K562 (cell line): ENCODE results near the gene OLFML2B. TPM values are rescaled to one million over a fixed set of nuclear protein-coding genes. Genes with fewer than 3 reads are reported as not detected.

Experiments used
- ATAC-seq: fragments of 200-7000 bp; cut with Tn5 transposase; 3 replicates; pipeline ENCODE4 v1.9.1; 2020; ENCODE audit warnings: moderate library complexity
- BruUV-seq: library from RNA; stranded (reverse); fragments of 400-500 nt; replicated peaks from 2 replicates; lab custom pipeline; 2021; lab: Mats Ljungman, UMichigan
- CTCF ChIA-PET: fragments of 300-600 bp; formaldehyde crosslinking; extraction: SDS; loops from one replicate; lab custom pipeline; 2021; ENCODE audit warnings: low intra/inter-chr PET ratio; lab: Yijun Ruan, JAX
- POLR2A ChIA-PET: fragments of 300-600, 350-650 bp; sonication (Branson Sonifier 250); formaldehyde crosslinking; extraction: SDS; loops from one replicate; lab custom pipeline; 2021; ENCODE audit warnings: antibody characterized with exemption, inconsistent platforms; lab: Yijun Ruan, JAX
- DNase-seq, 4 experiments: peaks; one replicate each; pipeline versions ENCODE4 v3.0.0 to v3.0.0-alpha.2; 2011 to 2018; ENCODE audit warnings: low spot score in 3 of 4, mixed read lengths in 3 of 4; ENCODE audit errors: extremely low read depth in 1 of 4
- FAIRE-seq: peaks from 2 replicates; lab custom pipeline; 2011; peaks lifted over from hg19 to GRCh38; lab: Jason Lieb, UNC
- H2AFZ ChIP-seq: 2 replicates; pipeline ENCODE4 v1.6.0; 2011; ENCODE audit warnings: low read depth, low read length, control low read depth, inconsistent platforms
- H3K27ac ChIP-seq: fragments of 200-600 bp; 3 replicates; pipeline ENCODE4 v1.8.0; 2011; ENCODE audit warnings: low read depth, mild to moderate bottlenecking, control low read depth, inconsistent platforms, low read length, moderate library complexity, mixed read lengths; ENCODE audit errors: extremely low read depth
- H3K27me3 ChIP-seq, 2 experiments: fragments of 300-600 bp in 1 of 2; 2 replicates in 1 of 2; 3 replicates in 1 of 2; pipeline versions ENCODE4 v1.6.0 to v1.8.0; 2011; ENCODE audit warnings: inconsistent platforms in 2 of 2, low read length in 2 of 2, mild to moderate bottlenecking in 1 of 2, mixed read lengths in 1 of 2, moderate library complexity in 1 of 2; ENCODE audit not compliant: control insufficient read depth in 2 of 2, insufficient read depth in 2 of 2
- H3K36me3 ChIP-seq: fragments of 300-600 bp; 3 replicates; pipeline ENCODE4 v1.8.0; 2011; ENCODE audit warnings: mild to moderate bottlenecking, low read length, inconsistent platforms; ENCODE audit not compliant: control insufficient read depth, insufficient read depth
- H3K4me1 ChIP-seq, 2 experiments: fragments of 200-600 bp in 1 of 2; replicated peaks in 1 of 2; 2 replicates in 1 of 2; 3 replicates in 1 of 2; pipeline versions ENCODE4 v1.5.1 to v1.8.0; 2011; ENCODE audit warnings: inconsistent platforms in 2 of 2, low read length in 2 of 2, mild to moderate bottlenecking in 1 of 2, mixed read lengths in 1 of 2, moderate library complexity in 1 of 2; ENCODE audit not compliant: control insufficient read depth in 2 of 2, insufficient read depth in 2 of 2
- H3K4me2 ChIP-seq: 2 replicates; pipeline ENCODE4 v1.6.1; 2011; ENCODE audit warnings: low read length, control low read depth, inconsistent platforms, mixed read lengths; ENCODE audit not compliant: insufficient read depth
- H3K4me3 ChIP-seq: fragments of 200-600 bp; sonication (generic), shearing (Covaris generic); 2 replicates; pipeline ENCODE4 v1.5.1; 2016; ENCODE audit warnings: control low read depth, inconsistent platforms
- H3K79me2 ChIP-seq: fragments of 200-600 bp; 3 replicates; pipeline ENCODE4 v1.8.0; 2011; ENCODE audit warnings: low read length, inconsistent platforms; ENCODE audit not compliant: control insufficient read depth, insufficient read depth
- H3K9ac ChIP-seq, 2 experiments: 2 replicates each; pipeline versions ENCODE4 v1.6.0 to v1.6.1; 2011; ENCODE audit warnings: low read depth in 2 of 2, low read length in 2 of 2, control low read depth in 1 of 2, inconsistent platforms in 1 of 2, mild to moderate bottlenecking in 1 of 2, mixed read lengths in 1 of 2; ENCODE audit not compliant: insufficient read depth in 1 of 2
- H3K9me1 ChIP-seq: one replicate; pipeline ENCODE4 v1.6.0; 2011; ENCODE audit warnings: inconsistent platforms, mild to moderate bottlenecking, low read length, moderate library complexity; ENCODE audit not compliant: control insufficient read depth, insufficient read depth
- H3K9me3 ChIP-seq: replicated peaks from 2 replicates; pipeline ENCODE4 v1.5.1; 2011; ENCODE audit warnings: low read depth, low read length, inconsistent platforms; ENCODE audit not compliant: control insufficient read depth, insufficient read depth
- H4K20me1 ChIP-seq: replicated peaks from 2 replicates; pipeline ENCODE4 v1.6.1; 2011; ENCODE audit warnings: low read length, inconsistent platforms, mixed read lengths; ENCODE audit not compliant: control insufficient read depth, insufficient read depth
- GABPB1 ChIP-seq: sonication (generic); formaldehyde crosslinking; IDR thresholded peaks from 2 replicates; pipeline ENCODE4 v1.8.0; 2022; ENCODE audit warnings: mild to moderate bottlenecking, missing genetic modification reagents
- HDAC8 ChIP-seq: fragments of 450-650 bp; IDR thresholded peaks from 2 replicates; pipeline ENCODE4 v1.6.1; 2016; ENCODE audit warnings: mild to moderate bottlenecking, missing genetic modification characterization, moderate library complexity, missing compliant biosample characterization
- HMG20B ChIP-seq: fragments of 250-450 bp; sonication (Bioruptor Pico); IDR thresholded peaks from 2 replicates; pipeline ENCODE4 v1.5.0; 2021; ENCODE audit warnings: mild to moderate bottlenecking
- JUNB ChIP-seq: fragments of 450-650 bp; formaldehyde crosslinking; conservative IDR thresholded peaks from 2 replicates; pipeline ENCODE4 v1.4.0; 2020; ENCODE audit warnings: mild to moderate bottlenecking
- KLF13 ChIP-seq: fragments of 450-650 bp; IDR thresholded peaks from 2 replicates; pipeline ENCODE4 v1.6.1; 2016; ENCODE audit warnings: missing genetic modification characterization, low read depth, mild to moderate bottlenecking, missing compliant biosample characterization, moderate library complexity, borderline replicate concordance
- NELFE ChIP-seq: IDR thresholded peaks from 2 replicates; pipeline ENCODE4 v1.6.1; 2011; ENCODE audit warnings: mild to moderate bottlenecking; ENCODE audit not compliant: insufficient read depth, insufficient read length
- NFE2L1 ChIP-seq: fragments of 450-650 bp; IDR thresholded peaks from 2 replicates; pipeline ENCODE4 v1.6.1; 2016; ENCODE audit warnings: missing genetic modification characterization, low read depth, mild to moderate bottlenecking, missing compliant biosample characterization, moderate library complexity, borderline replicate concordance
- NR1H2 ChIP-seq: sonication (generic); formaldehyde crosslinking; IDR thresholded peaks from 2 replicates; pipeline ENCODE4 v1.4.0; 2020; ENCODE audit warnings: mild to moderate bottlenecking, missing genetic modification reagents
- NR3C1 ChIP-seq: sonication (generic); formaldehyde crosslinking; IDR thresholded peaks from 2 replicates; pipeline ENCODE4 v1.8.1; 2022; ENCODE audit warnings: missing genetic modification reagents
- PRMT5 ChIP-seq: sonication (generic); formaldehyde crosslinking; IDR thresholded peaks from 2 replicates; pipeline ENCODE4 v1.5.0; 2020; ENCODE audit warnings: missing genetic modification reagents
- SNRNP70 ChIP-seq: fragments of 200-400 bp; formaldehyde crosslinking; optimal IDR thresholded peaks from 2 replicates; pipeline ENCODE3; 2017; ENCODE audit warnings: low read depth, low read length
- SPI1 ChIP-seq: IDR thresholded peaks from 2 replicates; pipeline ENCODE4 v1.6.1; 2011; ENCODE audit warnings: low read depth, low read length, control low read depth, borderline replicate concordance
- STAT5A ChIP-seq: IDR thresholded peaks from 2 replicates; pipeline ENCODE4 v1.6.1; 2012; ENCODE audit warnings: low read length, inconsistent platforms, borderline replicate concordance
- ZNF121 ChIP-seq: sonication (generic); formaldehyde crosslinking; conservative IDR thresholded peaks from 2 replicates; pipeline ENCODE4 v1.8.0; 2022; ENCODE audit warnings: missing genetic modification reagents
- ZNF695 ChIP-seq: fragments of 450-650 bp; formaldehyde crosslinking; IDR thresholded peaks from 2 replicates; pipeline ENCODE4 v1.4.0; 2020; ENCODE audit warnings: mild to moderate bottlenecking, moderate library complexity
- WGBS: fragments of 100-300 bp; shearing (Covaris generic); methylation state at CpG from one replicate; pipeline ENCODE4 v1.1.6; 2016; ENCODE audit warnings: low coverage, mixed read lengths; ENCODE audit not compliant: insufficient coverage; ENCODE audit errors: missing lambda C conversion rate; 5-methylcytosine and 5-hydroxymethylcytosine counted together
- in situ Hi-C: fragments of 300-500 bp; cut with MboI; formaldehyde crosslinking; loops from 4 replicates; pipeline ENCODE4 v1.15.0; 2018; ENCODE audit warnings: inconsistent platforms, mixed read lengths
- intact Hi-C: fragments of 100-400 bp; cut with micrococcal nuclease; formaldehyde crosslinking; loops from 2 replicates; pipeline ENCODE4 v1.14.2; 2022
- polyA plus RNA-seq, 8 experiments: library from polyadenylated mRNA; depleted of rRNA in 4 of 8; stranded (reverse) in 5 of 8; unstranded in 3 of 8; fragments of >200 nt; fragmentation: Nextera tagmentation in 2 of 8; fragmentation: Illumina TruSeq in 1 of 8; extraction: Ambion mirVana in 2 of 8; extraction: Trizol in 1 of 8; gene quantifications; 2 replicates each; pipeline versions ENCODE4 v1.2.1 to v1.2.3, GENCODE V29; 2011 to 2014; ENCODE audit warnings: inconsistent platforms in 1 of 8, missing spikeins in 1 of 8
- total RNA-seq, 7 experiments: library from RNA; depleted of rRNA in 6 of 7; stranded (reverse); fragments of >200 nt in 6 of 7; fragmentation: Illumina TruSeq in 2 of 7; extraction: Trizol in 2 of 7; gene quantifications; 2 replicates each; pipeline versions ENCODE4 v1.2.1 to v1.2.3, GENCODE V29; 2011 to 2021; ENCODE audit warnings: low replicate concordance in 1 of 7
- TF ChIP-seq, protein P1 (sequence below), 2 experiments: fragments of 450-650 bp in 1 of 2; sonication (generic) in 1 of 2; formaldehyde crosslinking in 1 of 2; IDR thresholded peaks in 1 of 2; conservative IDR thresholded peaks in 1 of 2; 2 replicates each; pipeline versions ENCODE4 v1.6.1 to v1.8.1; 2016 to 2023; ENCODE audit warnings: mild to moderate bottlenecking in 2 of 2, moderate library complexity in 2 of 2, inconsistent platforms in 1 of 2, missing genetic modification reagents in 1 of 2

The OLFML2B gene
- total and polyA plus RNA-seq, 9 of the 15 experiments (the other 6 are each of a cell fraction or from before 2014, with no cell fraction given): not detected

DNA sequence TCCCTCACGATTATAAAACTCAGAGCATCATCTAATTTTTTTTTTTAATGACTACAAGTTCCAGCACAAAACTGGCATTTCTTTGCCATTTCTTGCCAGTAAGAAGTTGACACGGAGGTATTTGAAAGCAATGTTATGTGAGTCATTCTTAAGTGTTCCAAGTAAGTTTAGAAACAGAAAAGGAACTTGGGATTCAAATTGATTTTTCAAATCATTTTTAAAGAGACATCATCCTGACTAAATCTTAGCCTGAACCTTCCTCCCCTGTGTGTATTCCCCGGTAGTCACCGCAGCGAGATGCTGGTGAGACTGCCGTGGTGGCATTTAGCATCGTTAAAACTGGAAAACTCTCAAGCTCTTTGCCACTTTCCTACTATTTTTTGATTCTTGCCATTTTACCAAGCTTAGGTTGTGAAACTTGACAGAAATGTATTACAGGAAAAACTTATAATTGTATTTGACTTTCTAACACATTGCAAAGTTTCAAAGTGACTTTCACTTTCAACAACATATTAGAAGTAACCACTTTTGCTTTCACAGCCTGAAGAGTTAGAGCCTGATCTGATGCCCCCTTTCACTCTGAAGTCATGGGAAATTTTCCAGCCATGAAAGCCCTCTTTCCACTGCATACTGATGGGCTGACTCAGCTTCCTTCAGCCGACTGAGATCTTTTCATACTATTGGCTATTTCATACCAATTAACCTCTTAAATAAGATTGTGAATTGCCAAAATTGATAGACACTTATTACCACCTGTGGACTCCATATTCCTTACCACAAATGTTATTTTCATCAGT is 61.4 kb downstream of the OLFML2B start:
- no peak for FAIRE-seq
- Histone ChIP-seq H2AFZ (no peak overlapping the region), H3K9me1 (no peaks in the 10 kb centered on the region), H3K4me2 (no peak overlapping the region), H3K27me3 (no peaks in the 10 kb centered on the region), H3K4me3 (no peak overlapping the region), H3K79me2 (no peaks in the 10 kb centered on the region), H3K9me3 (no peaks in the 10 kb centered on the region), H3K9ac (no peak overlapping the region), H3K27ac (no peak overlapping the region), H3K36me3 (peaks cover 24% of the 10 kb centered on the region), H3K4me1 (no peaks in the 10 kb centered on the region), H4K20me1 (no peaks in the 10 kb centered on the region)
- no peak for DNase-seq
- CTCF ChIA-PET: no interaction called here
- POLR2A ChIA-PET: interaction anchor here (0.7 to 1.3 kb wide), 2 partner anchors 33 to 69 kb away, joined by 3 to 4 read pairs; no protein-coding TSS in a partner anchor
- TF ChIP-seq, protein P1, sequence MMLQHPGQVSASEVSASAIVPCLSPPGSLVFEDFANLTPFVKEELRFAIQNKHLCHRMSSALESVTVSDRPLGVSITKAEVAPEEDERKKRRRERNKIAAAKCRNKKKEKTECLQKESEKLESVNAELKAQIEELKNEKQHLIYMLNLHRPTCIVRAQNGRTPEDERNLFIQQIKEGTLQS (IDR thresholded peaks at IDR 0.05): no peak
- TF ChIP-seq, protein P1 (CRISPR knock-in tag; conservative IDR thresholded peaks at IDR 0.05): no peak
- no peak for TF ChIP-seq GABPB1 (CRISPR knock-in tag)
- no peak for TF ChIP-seq KLF13 (tag)
- TF ChIP-seq SNRNP70: no peak
- TF ChIP-seq SPI1: no peak
- no peak for TF ChIP-seq NR1H2
- no peak for TF ChIP-seq STAT5A
- no peak for TF ChIP-seq NFE2L1 (tag)
- TF ChIP-seq HDAC8 (tag): no peak
- no peak for TF ChIP-seq ZNF121
- no peak for TF ChIP-seq HMG20B (CRISPR knock-in tag)
- TF ChIP-seq JUNB (CRISPR knock-in tag): no peak
- TF ChIP-seq PRMT5: no peak
- TF ChIP-seq ZNF695: no peak
- TF ChIP-seq NELFE: no peak
- TF ChIP-seq NR3C1 (CRISPR knock-in tag): no peak
- BruUV-seq: no TSS peak
- intact Hi-C loops: no loop called here
- in situ Hi-C loops: no loop called here
- WGBS: 84% methylated on average over 8 of the region's 8 CpGs
- no peak for ATAC-seq
